K562 (cell line): ENCODE data around the gene FGFR4. TPM values are rescaled to one million over a fixed set of nuclear protein-coding genes. Genes with fewer than 3 reads are reported as not detected.
A peak's percentile ranks its signal among the peaks of the same experiment; 100 is the strongest.

Experiments used
- EGR1 ChIP-seq: fragments of 450-650 bp; conservative IDR thresholded peaks from 2 replicates; pipeline ENCODE4 v1.6.1; 2017; ENCODE audit warnings: mild to moderate bottlenecking
- ETV1 ChIP-seq: fragments of 450-650 bp; conservative IDR thresholded peaks from 2 replicates; pipeline ENCODE4 v1.6.1; 2016; ENCODE audit warnings: missing genetic modification characterization, control low read depth, low read depth, missing compliant biosample characterization
- NR4A1 ChIP-seq, 2 experiments: fragments of 250-450 bp in 1 of 2; fragments of 450-650 bp in 1 of 2; sonication (Bioruptor Pico) in 1 of 2; IDR thresholded peaks; 2 replicates each; pipeline versions ENCODE4 v1.4.0 to v1.6.1; 2016 to 2020; ENCODE audit warnings: mild to moderate bottlenecking in 2 of 2, missing compliant biosample characterization in 1 of 2, missing genetic modification characterization in 1 of 2, moderate library complexity in 1 of 2
- RNF2 ChIP-seq: sonication (generic); IDR thresholded peaks from 2 replicates; pipeline ENCODE4 v1.6.1; 2016
- SPI1 ChIP-seq: IDR thresholded peaks from 2 replicates; pipeline ENCODE4 v1.6.1; 2011; ENCODE audit warnings: low read depth, low read length, control low read depth, borderline replicate concordance
- polyA plus RNA-seq, 8 experiments: library from polyadenylated mRNA; depleted of rRNA in 4 of 8; stranded (reverse) in 5 of 8; unstranded in 3 of 8; fragments of >200 nt; fragmentation: Nextera tagmentation in 2 of 8; fragmentation: Illumina TruSeq in 1 of 8; extraction: Ambion mirVana in 2 of 8; extraction: Trizol in 1 of 8; gene quantifications; 2 replicates each; pipeline versions ENCODE4 v1.2.1 to v1.2.3, GENCODE V29; 2011 to 2014; ENCODE audit warnings: inconsistent platforms in 1 of 8, missing spikeins in 1 of 8
- total RNA-seq, 7 experiments: library from RNA; depleted of rRNA in 6 of 7; stranded (reverse); fragments of >200 nt in 6 of 7; fragmentation: Illumina TruSeq in 2 of 7; extraction: Trizol in 2 of 7; gene quantifications; 2 replicates each; pipeline versions ENCODE4 v1.2.1 to v1.2.3, GENCODE V29; 2011 to 2021; ENCODE audit warnings: low replicate concordance in 1 of 7
- TF ChIP-seq, protein P1 (sequence below): sonication (generic); formaldehyde crosslinking; IDR thresholded peaks from 2 replicates; pipeline ENCODE4 v1.8.1; 2023; ENCODE audit warnings: mild to moderate bottlenecking, missing genetic modification reagents, moderate library complexity
- TF ChIP-seq, protein P2 (sequence below): sonication (generic); formaldehyde crosslinking; IDR thresholded peaks from 2 replicates; pipeline ENCODE4 v1.8.0; 2022; ENCODE audit warnings: mild to moderate bottlenecking, missing genetic modification reagents
- TF ChIP-seq, protein P3 (sequence below): fragments of 200-800 bp; sonication (Bioruptor generic); IDR thresholded peaks from 2 replicates; pipeline ENCODE4 v1.6.1; 2017; ENCODE audit warnings: missing genetic modification characterization, missing compliant biosample characterization
- TF ChIP-seq, protein P4 (sequence below): fragments of 450-650 bp; IDR thresholded peaks from 2 replicates; pipeline ENCODE4 v1.6.1; 2018; ENCODE audit warnings: mild to moderate bottlenecking, low read depth; ENCODE audit not compliant: partially characterized antibody

FGFR4 gene
- total and polyA plus RNA-seq, 9 of the 15 experiments (the other 6 are each of a cell fraction or from before 2014, with no cell fraction given) = 0.76 to 35.4 (median 7.5) TPM

DNA sequence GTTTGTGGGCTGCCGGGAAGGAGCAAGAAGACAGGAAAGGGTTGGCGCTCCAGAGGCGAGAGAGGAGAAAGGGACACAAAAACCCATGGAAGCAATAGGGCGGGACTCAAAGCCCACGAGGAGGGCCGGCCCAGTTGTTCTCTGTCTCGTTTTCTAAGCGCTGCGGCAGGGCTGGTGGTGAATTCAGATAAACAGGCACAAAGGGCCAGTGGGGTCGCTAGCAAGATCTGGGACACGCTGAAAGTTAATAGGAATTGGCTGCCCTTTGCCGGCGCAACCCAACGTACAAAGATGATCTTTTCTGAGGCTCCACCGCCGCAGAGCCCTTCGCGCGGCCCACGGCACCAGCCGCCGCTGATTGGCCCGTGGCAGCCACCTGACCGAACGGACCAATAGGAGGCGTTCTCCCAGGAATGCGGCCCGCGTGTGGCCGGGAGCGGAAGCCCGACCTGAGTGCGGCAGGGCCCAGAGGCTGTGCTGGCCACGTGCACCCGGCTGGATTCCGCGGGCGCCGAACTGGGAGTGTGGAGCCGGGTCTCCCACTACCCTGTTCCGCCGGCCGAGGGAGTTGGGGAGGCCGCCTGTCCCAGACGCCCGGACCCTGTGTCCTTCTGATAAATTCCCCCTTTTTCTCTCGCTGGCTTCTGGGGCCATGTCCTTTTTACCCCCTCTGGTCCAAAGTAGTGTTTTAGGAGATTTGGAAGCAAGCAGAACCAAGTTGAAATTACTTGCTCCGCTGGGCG lies 30.1 kb downstream of the FGFR4 start (continued):
- TF ChIP-seq, protein P1, sequence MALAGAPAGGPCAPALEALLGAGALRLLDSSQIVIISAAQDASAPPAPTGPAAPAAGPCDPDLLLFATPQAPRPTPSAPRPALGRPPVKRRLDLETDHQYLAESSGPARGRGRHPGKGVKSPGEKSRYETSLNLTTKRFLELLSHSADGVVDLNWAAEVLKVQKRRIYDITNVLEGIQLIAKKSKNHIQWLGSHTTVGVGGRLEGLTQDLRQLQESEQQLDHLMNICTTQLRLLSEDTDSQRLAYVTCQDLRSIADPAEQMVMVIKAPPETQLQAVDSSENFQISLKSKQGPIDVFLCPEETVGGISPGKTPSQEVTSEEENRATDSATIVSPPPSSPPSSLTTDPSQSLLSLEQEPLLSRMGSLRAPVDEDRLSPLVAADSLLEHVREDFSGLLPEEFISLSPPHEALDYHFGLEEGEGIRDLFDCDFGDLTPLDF (CRISPR knock-in tag) = peak; percentile 93
- TF ChIP-seq, protein P2, sequence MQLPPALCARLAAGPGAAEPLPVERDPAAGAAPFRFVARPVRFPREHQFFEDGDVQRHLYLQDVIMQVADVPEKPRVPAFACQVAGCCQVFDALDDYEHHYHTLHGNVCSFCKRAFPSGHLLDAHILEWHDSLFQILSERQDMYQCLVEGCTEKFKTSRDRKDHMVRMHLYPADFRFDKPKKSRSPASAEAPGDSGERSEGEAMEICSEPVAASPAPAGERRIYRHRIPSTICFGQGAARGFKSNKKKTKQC (CRISPR knock-in tag) = peak; percentile 100
- no peak for TF ChIP-seq EGR1
- peak; percentile 23; the same call in 1 of the 2 replicates for TF ChIP-seq SPI1
- TF ChIP-seq, protein P3, sequence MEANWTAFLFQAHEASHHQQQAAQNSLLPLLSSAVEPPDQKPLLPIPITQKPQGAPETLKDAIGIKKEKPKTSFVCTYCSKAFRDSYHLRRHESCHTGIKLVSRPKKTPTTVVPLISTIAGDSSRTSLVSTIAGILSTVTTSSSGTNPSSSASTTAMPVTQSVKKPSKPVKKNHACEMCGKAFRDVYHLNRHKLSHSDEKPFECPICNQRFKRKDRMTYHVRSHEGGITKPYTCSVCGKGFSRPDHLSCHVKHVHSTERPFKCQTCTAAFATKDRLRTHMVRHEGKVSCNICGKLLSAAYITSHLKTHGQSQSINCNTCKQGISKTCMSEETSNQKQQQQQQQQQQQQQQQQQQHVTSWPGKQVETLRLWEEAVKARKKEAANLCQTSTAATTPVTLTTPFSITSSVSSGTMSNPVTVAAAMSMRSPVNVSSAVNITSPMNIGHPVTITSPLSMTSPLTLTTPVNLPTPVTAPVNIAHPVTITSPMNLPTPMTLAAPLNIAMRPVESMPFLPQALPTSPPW = peak; percentile 21; the same call in 1 of the 2 replicates
- TF ChIP-seq NR4A1 (CRISPR knock-in tag; IDR thresholded peaks at IDR 0.05) = peak; percentile 84
- TF ChIP-seq NR4A1 (tag; IDR thresholded peaks at IDR 0.05) = peak; percentile 68; the same call in 1 of the 2 replicates
- TF ChIP-seq, protein P4, sequence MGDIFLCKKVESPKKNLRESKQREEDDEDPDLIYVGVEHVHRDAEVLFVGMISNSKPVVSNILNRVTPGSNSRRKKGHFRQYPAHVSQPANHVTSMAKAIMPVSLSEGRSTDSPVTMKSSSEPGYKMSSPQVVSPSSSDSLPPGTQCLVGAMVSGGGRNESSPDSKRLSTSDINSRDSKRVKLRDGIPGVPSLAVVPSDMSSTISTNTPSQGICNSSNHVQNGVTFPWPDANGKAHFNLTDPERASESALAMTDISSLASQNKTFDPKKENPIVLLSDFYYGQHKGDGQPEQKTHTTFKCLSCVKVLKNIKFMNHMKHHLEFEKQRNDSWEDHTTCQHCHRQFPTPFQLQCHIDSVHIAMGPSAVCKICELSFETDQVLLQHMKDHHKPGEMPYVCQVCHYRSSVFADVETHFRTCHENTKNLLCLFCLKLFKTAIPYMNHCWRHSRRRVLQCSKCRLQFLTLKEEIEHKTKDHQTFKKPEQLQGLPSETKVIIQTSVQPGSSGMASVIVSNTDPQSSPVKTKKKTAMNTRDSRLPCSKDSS = no peak
- TF ChIP-seq RNF2 = peak; percentile 89
- TF ChIP-seq ETV1 (tag) = peak; percentile 75
